Measurements from ENCODE around the gene SLC2A5.

The SLC2A5 gene

DNA sequence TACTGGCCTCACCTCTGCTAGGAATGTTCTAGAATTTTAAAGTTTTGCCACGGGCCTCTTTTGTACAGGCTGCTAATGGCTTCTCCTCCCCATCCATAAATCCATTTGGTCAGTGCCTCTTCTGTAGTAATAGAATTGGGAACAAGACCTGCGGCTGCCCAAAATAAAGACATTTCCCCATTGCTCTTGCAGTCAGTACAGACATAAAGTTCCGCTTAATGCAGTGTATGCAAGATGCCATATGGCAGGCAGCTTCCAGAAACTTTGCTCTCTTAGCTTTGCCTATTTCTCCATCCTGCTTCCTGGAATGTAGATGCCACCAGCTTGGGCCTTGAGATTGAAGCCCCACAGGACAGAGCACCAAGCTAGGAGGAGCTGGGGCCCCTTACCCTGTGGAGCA is 3.7 kb upstream of the SLC2A5 start:
- WGBS = 92% methylated on average over 3 of the region's 3 CpGs
- H2AK5ac ChIP-seq (ENCODE audit: low read length, severe bottlenecking) = no peak overlapping the region
- peak overlapping the region in 1 of 2 experiments; percentile 57 for H3K18ac ChIP-seq (ENCODE audit: low read depth in 1 of 2, low read length in 2 of 2)

DNA sequence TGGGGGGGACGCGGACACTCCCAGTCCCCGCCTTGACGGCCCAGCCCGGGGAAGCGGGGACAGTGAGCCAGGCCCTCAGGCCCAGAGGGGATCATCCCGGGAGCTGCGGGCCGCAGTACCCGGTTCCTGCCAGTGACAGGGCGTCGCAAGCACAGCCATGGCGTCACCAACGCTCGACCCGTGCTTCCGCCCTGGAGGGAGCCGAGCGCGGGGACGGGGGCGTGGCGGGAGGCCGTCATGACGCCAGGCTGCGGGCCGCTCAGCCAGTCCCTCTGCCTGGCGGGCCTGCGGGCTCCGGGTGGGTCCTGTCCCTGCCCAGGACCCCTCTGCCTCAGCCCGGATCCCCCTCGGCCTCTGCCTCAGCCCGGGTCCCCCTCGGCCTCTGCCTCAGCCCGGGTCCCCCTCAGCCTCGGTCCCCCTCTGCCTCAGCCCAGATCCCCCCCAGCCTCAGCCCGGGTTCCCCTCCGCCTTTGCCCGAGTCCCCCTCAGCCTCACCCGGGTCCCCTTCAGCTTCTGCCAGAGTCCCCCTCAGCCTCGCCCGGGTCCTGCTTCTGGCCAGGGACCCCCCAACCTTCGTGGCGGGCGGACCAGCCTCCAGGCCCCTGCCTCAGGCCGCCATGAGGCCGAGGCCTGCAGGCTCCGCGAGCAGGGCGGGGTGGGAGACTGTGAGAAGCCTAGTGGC is 2.3 kb upstream of the SLC2A5 start:
- peak overlapping the region in 1 of 2 experiments; percentile 92 for H2BK12ac ChIP-seq (ENCODE audit: low read length in 2 of 2)
- H2BK5ac ChIP-seq (ENCODE audit: low read depth, low read length, poor library complexity, severe bottlenecking) = no peak overlapping the region
- H3K36me3 ChIP-seq (ENCODE audit: control insufficient read depth in 1 of 2, insufficient read depth in 2 of 2, low read depth in 1 of 2, low read length in 2 of 2) = no peaks in the 10 kb centered on the region
- H3K4ac ChIP-seq (ENCODE audit: low read depth in 1 of 2, low read length in 2 of 2) = peak overlapping the region in 1 of 2 experiments; percentile 43
- H3K4me2 ChIP-seq (ENCODE audit: low read length, poor library complexity, severe bottlenecking) = no peak overlapping the region
- H3K4me3 ChIP-seq (ENCODE audit: insufficient read depth in 1 of 2, low read depth in 1 of 2, low read length in 2 of 2) = no peak overlapping the region
- H4K91ac ChIP-seq (ENCODE audit: low read length) = peak overlapping the region; percentile 90
- WGBS = 94% methylated on average over 43 of the region's 50 CpGs
- H3K18ac ChIP-seq (ENCODE audit: low read depth in 1 of 2, low read length in 2 of 2) = peak overlapping the region in 1 of 2 experiments; percentile 13
- peak overlapping the region; percentile 19 for H2BK120ac ChIP-seq (ENCODE audit: low read depth, low read length)
- H3K79me1 ChIP-seq (replicated peaks; ENCODE audit: low read length, poor library complexity, severe bottlenecking) = no peaks in the 10 kb centered on the region
- H2AK5ac ChIP-seq (ENCODE audit: low read length, severe bottlenecking) = no peak overlapping the region
- H3K4me1 ChIP-seq (ENCODE audit: control insufficient read depth, insufficient read depth, low read depth, low read length) = peaks cover 14% of the 10 kb centered on the region
- no peak overlapping the region for H3K9ac ChIP-seq (ENCODE audit: low read length)
- no peak overlapping the region for H2AFZ ChIP-seq (ENCODE audit: low read depth, low read length)
- H3K14ac ChIP-seq (ENCODE audit: low read length in 2 of 2) = no peak overlapping the region
- H4K8ac ChIP-seq (ENCODE audit: low read length) = no peak overlapping the region
- H3K9me3 ChIP-seq (ENCODE audit: control insufficient read depth, low read length) = no peaks in the 10 kb centered on the region
- no peak for DNase-seq
- H2BK15ac ChIP-seq (ENCODE audit: low read depth, poor library complexity, severe bottlenecking) = peak overlapping the region; percentile 84
- no peaks in the 10 kb centered on the region for H3K27me3 ChIP-seq (ENCODE audit: control insufficient read depth in 1 of 2, insufficient read depth in 1 of 2, low read length in 2 of 2)
- no peak overlapping the region for H3K23ac ChIP-seq (ENCODE audit: low read length in 2 of 2)
- H3K27ac ChIP-seq (ENCODE audit: low read length, poor library complexity, severe bottlenecking) = no peak overlapping the region

More for the DNA sequence above, 3.7 kb upstream of the SLC2A5 start:
- H3K4me1 ChIP-seq (ENCODE audit: control insufficient read depth, insufficient read depth, low read depth, low read length) = peaks cover 5% of the 10 kb centered on the region
- no peaks in the 10 kb centered on the region for H3K27me3 ChIP-seq (ENCODE audit: control insufficient read depth in 1 of 2, insufficient read depth in 1 of 2, low read length in 2 of 2)
- H2BK120ac ChIP-seq (ENCODE audit: low read depth, low read length) = peak overlapping the region; percentile 36
- H3K9ac ChIP-seq (ENCODE audit: low read length) = no peak overlapping the region
- H3K14ac ChIP-seq (ENCODE audit: low read length in 2 of 2) = no peak overlapping the region
- no peak overlapping the region for H2BK15ac ChIP-seq (ENCODE audit: low read depth, poor library complexity, severe bottlenecking)
- no peak overlapping the region for H3K27ac ChIP-seq (ENCODE audit: low read length, poor library complexity, severe bottlenecking)
- H4K8ac ChIP-seq (ENCODE audit: low read length) = no peak overlapping the region
- H2BK12ac ChIP-seq (ENCODE audit: low read length in 2 of 2) = peak overlapping the region in 1 of 2 experiments; percentile 40
- no peak overlapping the region for H3K4me2 ChIP-seq (ENCODE audit: low read length, poor library complexity, severe bottlenecking)
- H4K91ac ChIP-seq (ENCODE audit: low read length) = no peak overlapping the region
- DNase-seq = no peak
- no peaks in the 10 kb centered on the region for H3K79me1 ChIP-seq (replicated peaks; ENCODE audit: low read length, poor library complexity, severe bottlenecking)
- H3K4ac ChIP-seq (ENCODE audit: low read depth in 1 of 2, low read length in 2 of 2) = peak overlapping the region in 1 of 2 experiments; percentile 58
- no peaks in the 10 kb centered on the region for H3K9me3 ChIP-seq (ENCODE audit: control insufficient read depth, low read length)
- H3K4me3 ChIP-seq (ENCODE audit: insufficient read depth in 1 of 2, low read depth in 1 of 2, low read length in 2 of 2) = no peak overlapping the region
- no peaks in the 10 kb centered on the region for H3K36me3 ChIP-seq (ENCODE audit: control insufficient read depth in 1 of 2, insufficient read depth in 2 of 2, low read depth in 1 of 2, low read length in 2 of 2)
- no peak overlapping the region for H2BK5ac ChIP-seq (ENCODE audit: low read depth, low read length, poor library complexity, severe bottlenecking)
- H2AFZ ChIP-seq (ENCODE audit: low read depth, low read length) = no peak overlapping the region
- H3K23ac ChIP-seq (ENCODE audit: low read length in 2 of 2) = no peak overlapping the region

DNA sequence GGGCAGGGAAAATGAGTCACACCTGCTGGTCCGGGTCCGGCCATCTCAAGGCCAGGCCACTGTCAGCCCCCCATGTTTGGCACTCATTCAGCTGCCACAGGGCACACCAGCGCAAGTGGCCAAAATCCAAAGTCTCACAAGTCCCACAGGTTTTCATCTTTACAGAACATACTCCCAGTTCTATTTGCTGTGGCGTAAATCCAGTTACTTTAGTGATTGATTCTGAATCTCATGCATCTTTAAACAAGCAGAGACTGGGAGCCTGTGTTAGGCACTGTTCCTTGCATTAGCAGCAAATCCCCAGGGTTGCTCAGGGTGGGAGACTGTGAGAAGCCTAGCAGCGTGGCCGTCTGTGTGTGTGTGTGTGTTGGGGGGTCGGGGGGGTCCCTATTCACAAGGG is 1.1 kb upstream of the SLC2A5 start:
- Histone ChIP-seq H3K79me1 (replicated peaks; ENCODE audit: low read length, poor library complexity, severe bottlenecking) (no peaks in the 10 kb centered on the region), H3K14ac (ENCODE audit: low read length in 2 of 2) (no peak overlapping the region), H2BK120ac (ENCODE audit: low read depth, low read length) (no peak overlapping the region), H3K4me1 (ENCODE audit: control insufficient read depth, insufficient read depth, low read depth, low read length) (peaks cover 18% of the 10 kb centered on the region), H3K9me3 (ENCODE audit: control insufficient read depth, low read length) (no peaks in the 10 kb centered on the region), H2AFZ (ENCODE audit: low read depth, low read length) (no peak overlapping the region), H2AK5ac (ENCODE audit: low read length, severe bottlenecking) (no peak overlapping the region), H3K4me2 (ENCODE audit: low read length, poor library complexity, severe bottlenecking) (no peak overlapping the region), H2BK5ac (ENCODE audit: low read depth, low read length, poor library complexity, severe bottlenecking) (no peak overlapping the region), H3K4ac (ENCODE audit: low read depth in 1 of 2, low read length in 2 of 2) (peak overlapping the region in 1 of 2 experiments; percentile 42), H2BK15ac (ENCODE audit: low read depth, poor library complexity, severe bottlenecking) (no peak overlapping the region), H4K8ac (ENCODE audit: low read length) (no peak overlapping the region), H3K9ac (ENCODE audit: low read length) (peak overlapping the region; percentile 16), H3K27ac (ENCODE audit: low read length, poor library complexity, severe bottlenecking) (no peak overlapping the region), H3K27me3 (ENCODE audit: control insufficient read depth in 1 of 2, insufficient read depth in 1 of 2, low read length in 2 of 2) (no peaks in the 10 kb centered on the region), H3K36me3 (ENCODE audit: control insufficient read depth in 1 of 2, insufficient read depth in 2 of 2, low read depth in 1 of 2, low read length in 2 of 2) (no peaks in the 10 kb centered on the region), H3K18ac (ENCODE audit: low read depth in 1 of 2, low read length in 2 of 2) (peak overlapping the region in 1 of 2 experiments; percentile 56), H2BK12ac (ENCODE audit: low read length in 2 of 2) (peak overlapping the region in 1 of 2 experiments; percentile 94), H4K91ac (ENCODE audit: low read length) (no peak overlapping the region), H3K23ac (ENCODE audit: low read length in 2 of 2) (no peak overlapping the region), H3K4me3 (ENCODE audit: insufficient read depth in 1 of 2, low read depth in 1 of 2, low read length in 2 of 2) (no peak overlapping the region)
- 87% methylated on average over 6 of the region's 7 CpGs for WGBS
- no peak for DNase-seq

DNA sequence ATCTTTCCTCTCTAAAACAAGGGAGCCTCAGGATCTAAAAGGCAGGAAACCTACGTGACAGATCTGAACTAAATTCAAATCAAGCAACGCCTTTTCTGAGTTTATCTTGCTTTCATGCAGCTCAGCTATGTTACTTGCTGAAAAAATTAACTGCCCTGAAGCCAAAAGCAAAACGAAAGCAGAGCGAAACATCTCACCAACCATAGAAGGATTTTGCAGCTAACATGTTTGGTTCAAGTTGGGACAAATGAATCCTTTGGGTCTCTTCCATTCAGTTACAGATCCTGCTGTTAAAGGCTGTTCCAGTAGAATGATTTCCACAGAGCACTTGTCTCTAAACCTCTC is 482 bp downstream of the SLC2A5 start:
- no peaks in the 10 kb centered on the region for H3K9me3 ChIP-seq (ENCODE audit: control insufficient read depth, low read length)
- no peak overlapping the region for H3K4ac ChIP-seq (ENCODE audit: low read depth in 1 of 2, low read length in 2 of 2)
- H3K23ac ChIP-seq (ENCODE audit: low read length in 2 of 2) = no peak overlapping the region
- peak overlapping the region in 1 of 2 experiments; percentile 69 for H3K4me3 ChIP-seq (ENCODE audit: insufficient read depth in 1 of 2, low read depth in 1 of 2, low read length in 2 of 2)
- H2BK5ac ChIP-seq (ENCODE audit: low read depth, low read length, poor library complexity, severe bottlenecking) = no peak overlapping the region
- no peak overlapping the region for H2AFZ ChIP-seq (ENCODE audit: low read depth, low read length)
- no peak overlapping the region for H2AK5ac ChIP-seq (ENCODE audit: low read length, severe bottlenecking)
- peak overlapping the region; percentile 20 for H2BK120ac ChIP-seq (ENCODE audit: low read depth, low read length)
- H3K27me3 ChIP-seq (ENCODE audit: control insufficient read depth in 1 of 2, insufficient read depth in 1 of 2, low read length in 2 of 2) = no peaks in the 10 kb centered on the region
- H4K91ac ChIP-seq (ENCODE audit: low read length) = no peak overlapping the region
- peak overlapping the region; percentile 18 for H3K27ac ChIP-seq (ENCODE audit: low read length, poor library complexity, severe bottlenecking)
- H3K4me1 ChIP-seq (ENCODE audit: control insufficient read depth, insufficient read depth, low read depth, low read length) = peaks cover 20% of the 10 kb centered on the region
- WGBS = 97% methylated on average over 4 of the region's 4 CpGs
- no peak overlapping the region for H3K18ac ChIP-seq (ENCODE audit: low read depth in 1 of 2, low read length in 2 of 2)
- no peak overlapping the region for H4K8ac ChIP-seq (ENCODE audit: low read length)
- H3K4me2 ChIP-seq (ENCODE audit: low read length, poor library complexity, severe bottlenecking) = no peak overlapping the region
- peak overlapping the region; percentile 86 for H3K9ac ChIP-seq (ENCODE audit: low read length)
- no peaks in the 10 kb centered on the region for H3K36me3 ChIP-seq (ENCODE audit: control insufficient read depth in 1 of 2, insufficient read depth in 2 of 2, low read depth in 1 of 2, low read length in 2 of 2)
- no peaks in the 10 kb centered on the region for H3K79me1 ChIP-seq (replicated peaks; ENCODE audit: low read length, poor library complexity, severe bottlenecking)
- DNase-seq = no peak
- no peak overlapping the region for H2BK12ac ChIP-seq (ENCODE audit: low read length in 2 of 2)
- no peak overlapping the region for H2BK15ac ChIP-seq (ENCODE audit: low read depth, poor library complexity, severe bottlenecking)
- H3K14ac ChIP-seq (ENCODE audit: low read length in 2 of 2) = no peak overlapping the region
